Liver (tissue), 3 donors: ENCODE results near the gene NTHL1.

ENCODE experiments used
- GABPA ChIP-seq, 2 donors: IDR thresholded peaks in 1 of 2; conservative IDR thresholded peaks in 1 of 2; 2 replicates each; pipeline ENCODE4 v1.6.1; 2016; ENCODE audit warnings: antibody characterized with exemption in 2 of 2, mild to moderate bottlenecking in 1 of 2, moderate library complexity in 1 of 2
- TAF1 ChIP-seq: conservative IDR thresholded peaks from 2 replicates; pipeline ENCODE4 v1.6.1; 2016; ENCODE audit warnings: antibody characterized with exemption, mild to moderate bottlenecking
- YY1 ChIP-seq: IDR thresholded peaks from 2 replicates; pipeline ENCODE4 v1.6.1; 2016; ENCODE audit warnings: antibody characterized with exemption, mild to moderate bottlenecking
- TF ChIP-seq, protein P1 (sequence below): fragments of 150-350 bp; IDR thresholded peaks from 2 replicates; pipeline ENCODE4 v1.5.1; 2017; ENCODE audit warnings: improper control_type of control experiment, low read depth, low read length; ENCODE audit not compliant: missing input control
- TF ChIP-seq, protein P2 (sequence below): IDR thresholded peaks from 2 replicates; pipeline ENCODE4 v1.6.1; 2016; ENCODE audit warnings: antibody characterized with exemption, mild to moderate bottlenecking
- TF ChIP-seq, protein P3 (sequence below): IDR thresholded peaks from 2 replicates; pipeline ENCODE4 v1.6.1; 2016; ENCODE audit warnings: antibody characterized with exemption
- TF ChIP-seq, protein P4 (sequence below): IDR thresholded peaks from 2 replicates; pipeline ENCODE4 v1.6.1; 2016; ENCODE audit warnings: antibody characterized with exemption
- donor health status: healthy.
- donor health status: healthy.

DNA sequence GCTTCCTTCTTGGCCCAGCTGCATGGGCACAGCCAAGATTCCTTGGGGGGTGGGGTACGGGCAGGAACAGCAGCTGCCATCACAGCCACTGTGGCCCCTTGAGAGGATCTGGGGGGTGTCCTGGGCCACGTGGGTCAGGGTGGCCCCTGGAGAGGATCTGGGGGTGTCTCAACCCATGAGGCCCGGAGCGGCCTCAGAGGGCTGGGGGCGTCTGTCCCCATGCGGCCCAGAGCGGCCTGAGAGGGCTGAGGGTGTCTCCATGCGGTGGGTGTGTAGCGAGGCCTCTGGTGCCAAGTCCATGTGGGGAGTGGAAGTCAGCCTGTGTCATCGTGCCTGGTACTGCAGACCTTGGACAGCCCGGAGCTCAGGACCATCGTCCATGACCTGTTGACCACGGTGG is 13.9 kb upstream of the NTHL1 start:
- TF ChIP-seq, protein P1, sequence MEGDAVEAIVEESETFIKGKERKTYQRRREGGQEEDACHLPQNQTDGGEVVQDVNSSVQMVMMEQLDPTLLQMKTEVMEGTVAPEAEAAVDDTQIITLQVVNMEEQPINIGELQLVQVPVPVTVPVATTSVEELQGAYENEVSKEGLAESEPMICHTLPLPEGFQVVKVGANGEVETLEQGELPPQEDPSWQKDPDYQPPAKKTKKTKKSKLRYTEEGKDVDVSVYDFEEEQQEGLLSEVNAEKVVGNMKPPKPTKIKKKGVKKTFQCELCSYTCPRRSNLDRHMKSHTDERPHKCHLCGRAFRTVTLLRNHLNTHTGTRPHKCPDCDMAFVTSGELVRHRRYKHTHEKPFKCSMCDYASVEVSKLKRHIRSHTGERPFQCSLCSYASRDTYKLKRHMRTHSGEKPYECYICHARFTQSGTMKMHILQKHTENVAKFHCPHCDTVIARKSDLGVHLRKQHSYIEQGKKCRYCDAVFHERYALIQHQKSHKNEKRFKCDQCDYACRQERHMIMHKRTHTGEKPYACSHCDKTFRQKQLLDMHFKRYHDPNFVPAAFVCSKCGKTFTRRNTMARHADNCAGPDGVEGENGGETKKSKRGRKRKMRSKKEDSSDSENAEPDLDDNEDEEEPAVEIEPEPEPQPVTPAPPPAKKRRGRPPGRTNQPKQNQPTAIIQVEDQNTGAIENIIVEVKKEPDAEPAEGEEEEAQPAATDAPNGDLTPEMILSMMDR, result no peak
- TF ChIP-seq, protein P2, sequence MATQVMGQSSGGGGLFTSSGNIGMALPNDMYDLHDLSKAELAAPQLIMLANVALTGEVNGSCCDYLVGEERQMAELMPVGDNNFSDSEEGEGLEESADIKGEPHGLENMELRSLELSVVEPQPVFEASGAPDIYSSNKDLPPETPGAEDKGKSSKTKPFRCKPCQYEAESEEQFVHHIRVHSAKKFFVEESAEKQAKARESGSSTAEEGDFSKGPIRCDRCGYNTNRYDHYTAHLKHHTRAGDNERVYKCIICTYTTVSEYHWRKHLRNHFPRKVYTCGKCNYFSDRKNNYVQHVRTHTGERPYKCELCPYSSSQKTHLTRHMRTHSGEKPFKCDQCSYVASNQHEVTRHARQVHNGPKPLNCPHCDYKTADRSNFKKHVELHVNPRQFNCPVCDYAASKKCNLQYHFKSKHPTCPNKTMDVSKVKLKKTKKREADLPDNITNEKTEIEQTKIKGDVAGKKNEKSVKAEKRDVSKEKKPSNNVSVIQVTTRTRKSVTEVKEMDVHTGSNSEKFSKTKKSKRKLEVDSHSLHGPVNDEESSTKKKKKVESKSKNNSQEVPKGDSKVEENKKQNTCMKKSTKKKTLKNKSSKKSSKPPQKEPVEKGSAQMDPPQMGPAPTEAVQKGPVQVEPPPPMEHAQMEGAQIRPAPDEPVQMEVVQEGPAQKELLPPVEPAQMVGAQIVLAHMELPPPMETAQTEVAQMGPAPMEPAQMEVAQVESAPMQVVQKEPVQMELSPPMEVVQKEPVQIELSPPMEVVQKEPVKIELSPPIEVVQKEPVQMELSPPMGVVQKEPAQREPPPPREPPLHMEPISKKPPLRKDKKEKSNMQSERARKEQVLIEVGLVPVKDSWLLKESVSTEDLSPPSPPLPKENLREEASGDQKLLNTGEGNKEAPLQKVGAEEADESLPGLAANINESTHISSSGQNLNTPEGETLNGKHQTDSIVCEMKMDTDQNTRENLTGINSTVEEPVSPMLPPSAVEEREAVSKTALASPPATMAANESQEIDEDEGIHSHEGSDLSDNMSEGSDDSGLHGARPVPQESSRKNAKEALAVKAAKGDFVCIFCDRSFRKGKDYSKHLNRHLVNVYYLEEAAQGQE, result no peak
- TF ChIP-seq, protein P3, sequence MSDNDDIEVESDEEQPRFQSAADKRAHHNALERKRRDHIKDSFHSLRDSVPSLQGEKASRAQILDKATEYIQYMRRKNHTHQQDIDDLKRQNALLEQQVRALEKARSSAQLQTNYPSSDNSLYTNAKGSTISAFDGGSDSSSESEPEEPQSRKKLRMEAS, result no peak
- TF ChIP-seq, protein P4, sequence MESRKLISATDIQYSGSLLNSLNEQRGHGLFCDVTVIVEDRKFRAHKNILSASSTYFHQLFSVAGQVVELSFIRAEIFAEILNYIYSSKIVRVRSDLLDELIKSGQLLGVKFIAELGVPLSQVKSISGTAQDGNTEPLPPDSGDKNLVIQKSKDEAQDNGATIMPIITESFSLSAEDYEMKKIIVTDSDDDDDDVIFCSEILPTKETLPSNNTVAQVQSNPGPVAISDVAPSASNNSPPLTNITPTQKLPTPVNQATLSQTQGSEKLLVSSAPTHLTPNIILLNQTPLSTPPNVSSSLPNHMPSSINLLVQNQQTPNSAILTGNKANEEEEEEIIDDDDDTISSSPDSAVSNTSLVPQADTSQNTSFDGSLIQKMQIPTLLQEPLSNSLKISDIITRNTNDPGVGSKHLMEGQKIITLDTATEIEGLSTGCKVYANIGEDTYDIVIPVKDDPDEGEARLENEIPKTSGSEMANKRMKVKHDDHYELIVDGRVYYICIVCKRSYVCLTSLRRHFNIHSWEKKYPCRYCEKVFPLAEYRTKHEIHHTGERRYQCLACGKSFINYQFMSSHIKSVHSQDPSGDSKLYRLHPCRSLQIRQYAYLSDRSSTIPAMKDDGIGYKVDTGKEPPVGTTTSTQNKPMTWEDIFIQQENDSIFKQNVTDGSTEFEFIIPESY, result no peak
- no peak for TF ChIP-seq YY1
- TF ChIP-seq GABPA (IDR thresholded peaks at IDR 0.05 in 1 of 2, conservative IDR thresholded peaks at IDR 0.05 in 1 of 2), result no peak
- TF ChIP-seq TAF1, result no peak
